GM19324 (cell line): ENCODE results near the gene UACA.
"Not testable (repeated sequence)": the region's sequence is repeated elsewhere in the genome, so short reads cannot be mapped to it uniquely, and the experiment has no call there.

ENCODE experiments used
- ATAC-seq: cut with Tn5 transposase; IDR thresholded peaks from one replicate; pipeline ENCODE4 v1.9.1; 2021; ENCODE audit warnings: mild to moderate bottlenecking, moderate library complexity; ENCODE audit not compliant: unreplicated experiment, low FRiP score

The UACA gene

DNA sequence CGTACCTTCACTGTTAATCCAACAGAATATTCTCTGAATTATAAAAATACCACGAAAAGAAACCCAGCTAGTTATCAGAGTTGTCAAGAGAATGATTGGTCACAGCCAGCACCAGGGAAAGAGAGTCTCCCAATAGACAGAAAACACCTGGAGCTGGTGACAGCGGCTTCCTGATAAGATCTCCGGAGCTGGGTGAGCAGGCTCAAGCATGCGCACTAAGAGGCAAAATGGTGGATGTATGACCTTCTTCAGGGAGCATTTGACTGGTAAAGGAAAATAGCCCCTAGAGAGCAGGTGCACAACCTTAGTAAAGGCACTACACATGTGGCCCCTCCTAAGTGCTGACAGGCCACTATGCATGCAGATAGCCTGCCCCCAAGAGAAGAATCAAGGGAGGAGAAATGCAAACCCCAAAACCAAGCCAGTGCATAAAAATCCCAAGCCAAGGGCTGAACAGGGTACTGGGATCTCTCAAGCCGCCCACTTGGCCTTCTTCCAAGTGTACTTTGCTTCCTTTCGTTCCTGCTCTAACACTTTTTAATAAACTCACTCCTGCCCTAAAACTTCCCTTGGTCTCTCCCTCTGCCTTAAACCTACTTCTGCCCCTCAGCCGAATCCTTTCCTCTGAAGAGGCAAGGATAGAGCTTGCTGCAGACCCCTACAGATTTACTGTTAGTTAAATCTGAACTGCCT is 93.2 kb downstream of the UACA start:
- no peak for ATAC-seq

DNA sequence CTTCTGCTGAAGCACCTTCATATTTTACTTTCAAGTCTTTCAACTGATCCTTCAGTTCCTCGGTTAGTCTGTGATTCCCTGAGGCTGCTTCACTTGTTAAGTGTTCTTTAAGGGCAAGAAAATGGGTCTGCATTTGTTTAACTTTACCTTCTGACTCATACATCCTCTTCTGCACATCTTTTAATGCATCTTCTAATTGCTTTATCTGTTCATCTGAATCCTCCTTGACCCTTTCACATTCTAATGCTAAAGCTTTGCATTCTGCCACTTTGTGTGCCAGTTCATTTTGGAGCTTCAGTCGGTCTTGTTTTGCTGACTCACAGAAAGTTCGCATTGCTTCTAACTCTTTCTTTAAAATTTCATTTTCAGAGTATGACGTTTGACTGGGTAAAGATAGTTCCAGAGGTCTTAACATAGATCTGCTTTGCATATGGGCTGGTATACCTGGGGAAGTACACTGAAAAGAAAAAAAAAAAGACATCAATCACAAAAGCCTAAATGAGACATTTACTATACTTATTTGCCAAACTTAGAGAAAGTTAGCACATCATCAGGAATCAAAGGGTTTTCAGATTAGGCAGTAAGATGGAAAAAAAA is 94.3 kb downstream of the UACA start:
- ATAC-seq = peak; percentile 87

DNA sequence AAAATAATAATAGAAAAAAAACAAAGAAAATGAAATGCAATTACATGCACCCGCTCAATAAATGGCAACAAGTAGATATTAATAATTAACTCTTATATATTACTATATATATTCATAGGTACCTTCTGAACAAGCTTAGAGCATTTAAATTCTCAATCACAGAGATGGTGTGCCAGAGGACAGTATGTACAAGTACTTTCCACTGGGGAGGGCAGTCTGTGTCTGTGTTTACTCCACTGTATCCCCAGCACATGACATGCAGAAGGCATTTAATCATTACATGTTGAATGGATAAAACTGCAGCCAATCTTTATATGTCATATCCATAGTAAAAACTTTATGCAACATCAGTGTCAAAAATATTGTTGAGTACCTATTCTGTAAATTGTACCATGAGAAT is 97.8 kb downstream of the UACA start:
- no peak for ATAC-seq

DNA sequence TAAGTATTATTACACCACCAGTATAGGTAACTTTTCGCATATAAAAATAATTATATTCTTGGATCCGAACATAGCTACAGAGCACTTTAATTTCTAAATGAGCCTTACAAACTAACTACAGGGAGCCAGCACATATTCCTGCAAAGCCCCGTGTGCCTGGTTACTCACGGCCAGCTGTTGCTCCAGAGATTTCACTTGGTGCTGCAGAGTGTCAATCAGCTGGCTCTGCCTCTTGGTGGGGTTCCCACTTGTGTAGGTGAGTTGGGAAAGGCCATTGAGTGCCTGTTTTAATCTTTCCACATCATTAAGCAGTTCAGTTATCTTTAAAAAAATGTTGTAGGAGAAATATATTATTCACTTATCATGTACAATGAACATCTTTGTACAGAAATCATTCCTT is 98.9 kb downstream of the UACA start:
- no peak for ATAC-seq

DNA sequence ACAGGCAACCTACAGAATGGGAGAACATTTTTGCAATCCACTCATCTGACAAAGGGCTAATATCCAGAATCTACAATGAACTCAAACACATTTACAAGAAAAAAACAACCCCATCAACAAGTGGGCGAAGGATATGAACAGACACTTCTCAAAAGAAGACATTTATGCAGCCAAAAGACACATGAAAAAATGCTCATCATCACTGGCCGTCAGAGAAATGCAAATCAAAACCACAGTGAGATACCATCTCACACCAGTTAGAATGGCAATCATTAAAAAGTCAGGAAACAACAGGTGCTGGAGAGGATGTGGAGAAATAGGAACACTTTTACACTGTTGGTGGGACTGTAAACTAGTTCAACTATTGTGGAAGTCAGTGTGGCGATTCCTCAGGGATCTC is 100.3 kb downstream of the UACA start:
- ATAC-seq = not testable (repeated sequence)

DNA sequence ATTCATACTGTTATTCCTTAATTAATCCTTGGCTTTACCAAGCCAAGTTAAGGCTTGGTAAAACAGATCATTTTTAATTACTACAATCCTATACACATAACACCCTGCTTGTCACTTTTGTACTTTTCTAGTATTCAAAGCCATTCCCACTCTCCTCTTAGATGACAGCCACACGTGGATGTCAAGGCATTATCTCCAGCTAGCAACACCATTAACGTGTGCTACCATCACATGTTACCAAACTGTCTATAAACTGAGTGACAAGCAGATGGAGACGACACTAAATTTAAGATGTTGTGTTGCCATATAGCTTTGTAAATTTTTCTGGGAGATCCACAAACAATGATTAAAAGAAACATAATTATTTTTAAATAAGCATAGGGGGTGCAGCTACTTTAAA is 103.7 kb downstream of the UACA start:
- ATAC-seq = no peak

DNA sequence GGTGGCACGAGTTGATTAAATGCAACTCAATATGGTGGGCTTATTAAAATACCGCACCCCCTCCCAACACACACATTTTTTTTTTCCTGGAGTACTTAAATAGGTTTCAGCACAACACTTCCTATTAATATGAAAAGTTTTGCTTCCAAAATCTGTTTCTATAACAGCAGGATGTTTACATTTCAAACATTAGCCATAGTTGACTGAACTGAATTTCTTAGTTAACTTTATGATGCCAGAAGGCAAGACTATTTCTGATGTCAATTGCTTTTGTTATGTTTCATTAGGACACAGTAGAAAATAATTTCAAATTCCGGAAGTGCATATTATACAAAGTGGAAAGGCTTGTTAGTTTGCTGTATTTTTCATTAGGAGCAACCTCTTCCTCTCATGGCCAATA is 104.7 kb downstream of the UACA start:
- ATAC-seq = no peak

DNA sequence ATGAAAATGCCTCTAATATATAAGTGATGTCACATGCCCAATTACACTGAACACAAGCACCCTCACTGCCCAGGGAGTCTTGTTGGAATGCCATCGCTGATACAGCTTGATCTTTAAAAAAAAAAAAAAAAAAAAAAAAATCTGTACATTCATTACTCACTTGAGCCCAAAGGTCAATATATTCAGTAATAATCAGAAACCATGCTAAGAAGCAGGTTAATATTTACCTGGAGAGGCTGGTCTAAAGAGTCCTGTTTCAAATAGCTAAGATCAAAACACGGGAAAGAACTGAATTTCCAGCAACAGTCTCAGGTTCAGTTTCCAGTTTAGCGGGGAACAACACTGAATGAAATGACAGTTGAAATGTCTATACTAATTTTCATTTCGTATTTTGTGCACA is 109.9 kb downstream of the UACA start:
- ATAC-seq = no peak

DNA sequence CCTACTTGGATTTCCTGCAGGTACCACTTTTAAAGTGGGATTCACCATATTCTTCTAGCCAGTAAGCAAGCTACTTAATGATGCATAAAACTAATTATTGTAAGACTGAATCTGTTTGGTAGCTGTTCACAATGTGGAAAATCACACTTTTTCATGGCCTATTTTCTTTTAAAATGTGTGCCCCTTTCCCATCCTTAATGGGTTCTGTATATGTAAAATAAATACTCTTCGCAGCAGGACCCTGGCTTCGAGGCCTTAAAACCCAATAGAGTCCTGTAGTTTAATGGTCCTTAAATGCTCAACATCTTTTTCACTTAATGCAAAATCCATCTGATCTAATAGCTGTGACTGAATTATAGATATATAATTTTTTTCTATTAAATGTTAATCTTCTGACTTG is 111.0 kb downstream of the UACA start:
- no peak for ATAC-seq

DNA sequence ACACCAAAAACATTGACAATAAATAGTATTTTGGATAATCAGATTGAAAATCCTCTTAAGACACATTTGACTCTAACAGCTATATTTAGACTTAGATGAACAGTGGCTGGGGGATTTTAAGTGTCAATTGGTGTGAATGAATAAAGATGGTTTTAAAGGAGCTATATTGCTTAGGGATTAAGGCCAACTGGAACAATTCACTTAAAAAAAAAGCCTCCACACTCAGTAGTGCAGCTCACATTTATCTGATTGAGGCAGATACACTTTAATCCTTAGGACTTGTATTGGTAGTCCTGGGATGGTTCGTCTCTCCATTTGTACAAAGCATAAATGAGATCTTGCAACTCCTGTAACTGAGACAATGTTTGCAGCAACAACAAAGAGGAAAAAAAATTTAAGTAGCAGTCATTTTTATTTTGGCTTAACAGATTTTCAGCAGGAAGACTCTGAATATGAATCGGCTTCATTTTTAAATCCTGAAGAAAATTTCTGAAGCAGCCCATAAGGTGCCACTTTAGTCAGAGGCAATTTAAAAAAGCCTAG is 112.0 kb downstream of the UACA start:
- no peak for ATAC-seq

DNA sequence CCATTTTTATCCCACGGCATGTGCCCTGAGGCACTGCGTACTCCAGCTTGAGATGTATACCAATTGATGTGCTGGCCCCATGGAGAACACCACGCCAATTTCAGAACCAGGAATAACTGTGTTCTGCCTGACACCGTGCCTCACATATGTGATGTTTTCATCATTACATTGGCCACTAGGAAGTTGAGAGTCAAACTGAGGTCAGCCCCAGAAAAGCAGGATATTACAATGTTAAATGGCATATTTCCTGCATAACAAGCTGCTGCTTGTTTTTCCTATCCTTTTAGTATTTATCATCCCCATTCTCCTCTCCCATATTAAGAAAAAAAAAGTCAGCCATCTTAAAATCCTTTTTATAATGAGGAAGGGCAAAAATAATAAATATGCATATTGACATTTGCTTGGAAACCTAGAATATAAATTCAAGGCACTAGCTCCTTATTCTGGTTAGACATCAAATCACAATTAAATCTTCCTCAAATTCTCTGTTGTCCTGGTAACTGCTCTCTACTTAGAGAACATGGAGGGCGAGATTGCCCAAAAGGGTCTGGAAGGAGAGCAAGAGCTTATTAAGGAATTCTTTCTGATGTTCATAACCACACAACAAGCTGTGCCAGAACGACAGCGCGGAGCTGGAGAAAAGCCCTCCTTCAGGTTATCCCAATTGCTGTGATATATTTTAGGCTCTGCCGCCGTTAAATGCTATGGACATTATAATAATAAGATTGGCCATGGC is 112.6 kb downstream of the UACA start:
- ATAC-seq = no peak

DNA sequence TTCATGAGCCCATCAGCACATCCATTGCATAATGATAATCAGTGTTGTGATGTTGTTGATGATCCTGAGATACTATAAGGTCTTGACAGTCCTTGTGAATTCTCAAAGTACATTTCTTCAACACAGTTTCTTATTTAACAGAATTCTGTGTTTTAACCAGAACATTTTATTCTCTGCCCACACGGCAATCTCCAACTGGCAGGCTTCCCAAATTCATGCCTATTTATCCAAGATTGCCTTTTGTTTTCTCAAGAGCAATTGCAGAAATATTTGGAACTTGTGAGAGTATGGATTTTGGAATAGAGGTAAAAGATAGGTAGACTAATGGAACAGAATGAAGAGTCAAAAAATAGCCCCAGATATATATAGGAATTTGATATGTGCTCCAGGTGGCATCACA is 116.0 kb downstream of the UACA start:
- ATAC-seq = no peak

DNA sequence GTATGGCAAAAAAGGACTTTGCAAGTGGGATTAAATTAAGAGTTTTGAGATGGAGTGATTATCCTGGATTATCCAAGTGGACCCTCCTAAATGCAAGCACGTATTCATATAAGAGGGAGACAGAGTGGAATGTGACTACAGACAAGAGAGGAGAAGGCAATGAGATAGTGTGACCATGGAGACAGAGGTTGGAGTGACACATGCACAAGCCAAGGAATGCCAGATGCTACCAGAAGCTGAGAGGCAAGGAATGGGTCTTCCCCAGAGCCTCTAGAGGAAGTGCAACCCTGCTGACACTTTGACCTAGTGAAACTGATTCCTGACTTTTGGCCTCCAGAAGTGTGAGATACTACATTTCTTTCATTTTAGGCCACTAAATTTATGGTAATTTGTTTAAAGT is 117.2 kb downstream of the UACA start:
- no peak for ATAC-seq

DNA sequence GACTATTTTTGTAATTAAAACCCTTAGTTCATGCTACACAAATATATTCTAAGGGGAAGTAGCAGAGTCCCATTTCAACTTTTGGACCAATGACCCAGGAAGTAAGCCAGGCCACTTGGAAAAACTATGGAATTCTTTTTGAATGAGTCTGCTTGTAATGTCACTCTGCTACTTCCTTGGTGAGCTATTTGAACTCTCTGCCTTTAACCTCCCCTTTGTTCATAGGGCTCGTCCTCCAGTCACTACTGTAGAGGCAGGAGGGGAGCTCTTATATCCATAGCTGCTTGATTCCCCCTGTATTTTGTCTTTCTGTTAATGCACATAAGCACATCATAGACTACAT is 119.6 kb downstream of the UACA start:
- no peak for ATAC-seq

DNA sequence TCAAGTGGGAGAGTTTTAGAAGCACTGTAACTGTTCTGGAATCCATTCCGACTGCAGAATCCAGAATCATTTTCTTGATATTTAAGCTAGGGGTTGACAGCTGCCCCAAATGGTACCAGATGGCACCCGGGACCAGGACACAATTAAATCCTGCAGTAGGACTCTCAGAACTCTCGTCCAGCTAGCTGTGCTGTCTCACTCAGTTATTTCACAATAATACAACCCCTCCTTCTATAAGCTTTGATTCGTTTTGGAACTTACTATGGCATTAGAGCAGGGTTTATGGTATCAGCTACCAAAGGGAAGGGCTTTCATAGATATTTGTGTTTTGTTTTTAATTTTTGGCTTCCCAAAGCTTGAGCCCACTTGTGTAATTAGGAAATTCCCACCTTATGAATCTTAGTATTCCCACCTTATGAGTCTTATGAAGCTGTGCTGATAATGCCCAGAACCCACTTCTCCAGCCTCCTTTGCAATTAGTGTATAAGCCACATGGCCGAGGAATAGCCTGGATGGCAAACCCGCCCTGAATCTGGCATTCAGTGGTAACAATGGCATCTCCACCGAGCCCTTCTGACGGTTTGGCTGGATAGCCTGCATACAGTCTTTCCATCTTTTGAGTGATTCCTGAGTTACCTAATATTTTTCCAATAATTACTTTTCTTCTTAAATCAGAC is 120.1 kb downstream of the UACA start:
- no peak for ATAC-seq

DNA sequence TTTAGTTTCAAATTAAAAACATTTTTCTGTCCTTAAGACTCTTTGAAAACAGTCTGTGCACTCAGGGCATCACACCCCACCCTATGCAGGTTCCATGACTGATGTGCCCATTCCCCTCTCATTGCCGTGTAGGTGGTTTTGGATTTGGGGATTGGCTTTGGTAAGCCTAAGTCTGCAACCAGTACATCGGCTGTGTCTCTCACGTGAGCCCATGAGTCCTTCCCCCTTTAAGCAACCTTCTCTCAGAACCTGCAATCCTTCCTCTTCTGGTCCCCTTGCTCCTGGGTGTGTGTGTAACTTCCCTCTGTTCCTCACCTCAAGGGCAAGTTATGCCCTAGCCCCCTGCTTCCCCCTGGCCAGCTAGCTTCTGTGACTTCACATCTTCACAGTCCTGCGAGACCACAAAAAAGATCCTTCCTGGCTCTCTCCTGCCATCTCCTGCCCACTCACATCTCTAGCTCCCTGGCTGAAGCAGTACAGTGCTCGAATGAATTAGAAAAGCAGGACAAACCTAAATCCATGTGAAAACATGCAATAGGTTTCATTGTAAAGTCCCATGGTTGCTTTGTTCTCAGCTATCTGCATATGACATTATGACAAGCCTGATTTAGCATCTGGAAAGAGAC is 126.7 kb downstream of the UACA start:
- no peak for ATAC-seq

DNA sequence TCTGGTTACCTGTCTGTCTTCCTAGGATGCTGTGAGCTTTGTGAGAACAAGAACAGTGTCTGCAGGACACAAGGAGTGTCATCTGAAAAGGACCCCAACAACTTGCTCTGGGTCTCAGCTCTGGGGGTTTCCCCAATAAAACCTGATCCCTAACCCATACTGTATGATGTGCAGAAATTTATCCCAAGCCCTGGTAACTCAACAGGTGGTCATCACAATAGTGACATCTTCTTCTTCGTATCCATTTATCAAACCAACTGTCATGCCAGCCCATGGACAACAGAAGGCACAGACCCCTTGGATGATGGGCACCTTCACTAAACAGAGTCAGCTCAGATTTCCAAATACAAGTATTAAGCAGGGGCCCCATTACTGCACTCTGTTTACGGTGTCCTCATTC is 127.5 kb downstream of the UACA start:
- ATAC-seq = no peak

DNA sequence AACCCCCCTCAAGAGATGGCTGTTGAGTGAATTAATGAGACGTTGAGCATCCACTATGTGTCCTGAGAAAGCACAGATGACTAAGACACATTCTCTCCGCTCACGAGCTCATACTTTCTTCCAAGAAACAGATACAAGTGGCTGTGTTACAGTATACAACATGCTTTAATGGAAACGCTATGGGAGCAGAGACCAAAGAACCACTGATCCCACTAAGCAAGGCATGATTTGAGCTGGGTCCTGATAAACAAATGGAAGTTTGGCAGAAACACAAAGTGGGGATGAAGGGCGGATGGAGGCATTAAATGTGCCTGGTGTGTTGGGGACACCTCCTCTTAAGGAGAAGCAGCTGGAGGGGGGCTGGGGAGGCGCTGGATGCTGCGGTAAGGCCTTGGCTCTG is 129.4 kb downstream of the UACA start:
- ATAC-seq = no peak

DNA sequence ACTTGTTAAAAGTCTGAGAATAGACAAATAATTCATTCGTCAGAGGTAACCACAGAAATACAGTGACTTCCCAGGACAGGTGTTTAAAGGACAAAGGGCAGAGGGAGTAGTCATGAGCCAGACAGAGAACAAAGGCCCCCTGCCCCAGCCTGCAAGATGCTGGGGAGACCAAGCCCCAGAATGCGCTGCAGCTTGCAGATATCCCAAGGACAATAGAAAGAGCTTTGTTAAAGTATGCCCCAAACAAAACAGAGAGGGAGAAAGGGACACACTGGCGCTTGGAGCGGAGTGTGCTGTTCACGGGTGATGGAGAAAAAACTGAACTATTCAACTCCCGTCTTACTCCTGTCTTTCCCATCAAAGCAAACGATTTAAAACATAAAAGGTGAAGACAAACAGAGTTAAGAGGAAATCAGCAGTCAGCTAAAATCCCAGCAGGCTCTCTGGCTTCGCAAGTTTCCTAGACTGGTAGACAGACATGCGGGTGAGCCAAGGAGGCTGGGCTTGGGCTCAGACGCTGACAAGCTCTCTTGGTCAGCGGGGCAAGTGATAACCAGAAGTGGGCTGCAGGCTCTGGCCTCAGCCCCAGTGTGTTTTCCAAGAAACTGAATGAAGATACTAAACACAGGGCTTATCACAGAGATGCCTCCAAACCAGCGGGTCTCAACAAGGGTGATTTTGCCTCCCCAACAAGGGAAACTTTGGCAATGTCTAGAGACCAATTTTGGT is 130.1 kb downstream of the UACA start:
- no peak for ATAC-seq

DNA sequence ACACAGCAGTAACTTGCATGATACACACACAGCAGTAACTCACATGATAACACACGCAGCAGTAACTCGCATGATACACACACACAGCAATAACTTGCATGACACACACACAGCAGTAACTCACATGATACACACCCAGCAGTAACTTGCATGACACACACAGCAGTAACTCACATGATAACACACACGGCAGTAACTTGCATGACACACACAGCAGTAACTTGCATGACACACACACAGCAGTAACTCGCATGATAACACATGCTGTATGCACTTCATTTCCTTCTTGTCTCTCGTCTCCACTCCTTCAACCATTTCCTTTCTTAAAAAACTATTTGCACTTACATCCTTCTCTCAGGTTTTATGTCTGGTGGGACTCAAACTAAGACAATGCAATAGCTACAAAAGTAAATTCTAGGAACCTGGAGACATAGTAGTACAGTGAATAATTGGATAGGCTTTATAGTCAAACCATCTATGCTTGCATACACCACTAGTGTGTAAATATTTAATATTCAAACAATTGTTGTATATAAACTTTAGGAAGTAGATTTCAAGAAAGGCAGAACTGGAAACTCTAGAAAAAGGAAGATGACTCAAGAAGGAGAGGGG is 130.8 kb downstream of the UACA start:
- ATAC-seq = no peak
